HepG2 (cell line): ENCODE results near the gene SLCO2B1. TPM values are rescaled to one million over a fixed set of nuclear protein-coding genes. Genes with fewer than 3 reads are reported as not detected.

Source experiments
- CCDC6 ChIP-seq: sonication (generic); formaldehyde crosslinking; IDR thresholded peaks from 2 replicates; pipeline ENCODE4 v1.8.1; 2022; ENCODE audit warnings: mild to moderate bottlenecking, missing genetic modification reagents, moderate library complexity
- CENPT ChIP-seq: sonication (generic); formaldehyde crosslinking; IDR thresholded peaks from 2 replicates; pipeline ENCODE4 v1.8.0; 2022; ENCODE audit warnings: low read depth, mild to moderate bottlenecking, moderate library complexity, missing genetic modification reagents
- CREB1 ChIP-seq, 2 experiments: fragments of 450-650 bp in 1 of 2; IDR thresholded peaks; 2 replicates each; pipeline ENCODE4 v1.6.1; 2016 to 2017; ENCODE audit warnings: control low read depth in 1 of 2, mild to moderate bottlenecking in 1 of 2, missing compliant biosample characterization in 1 of 2, missing genetic modification characterization in 1 of 2
- HMGXB3 ChIP-seq: sonication (generic); formaldehyde crosslinking; IDR thresholded peaks from 2 replicates; pipeline ENCODE4 v1.4.0; 2020; ENCODE audit warnings: missing genetic modification reagents, borderline replicate concordance
- HNF4A ChIP-seq: sonication (generic); formaldehyde crosslinking; IDR thresholded peaks from 2 replicates; pipeline ENCODE4 v1.4.0; 2020; ENCODE audit warnings: missing genetic modification reagents
- KAT8 ChIP-seq: IDR thresholded peaks from 2 replicates; pipeline ENCODE4 v1.6.1; 2016; ENCODE audit warnings: missing genetic modification reagents, missing compliant biosample characterization
- MED1 ChIP-seq: sonication (generic); formaldehyde crosslinking; IDR thresholded peaks from 2 replicates; pipeline ENCODE4 v1.4.0; 2020; ENCODE audit warnings: missing genetic modification reagents
- ZBTB33 ChIP-seq: sonication (generic); formaldehyde crosslinking; IDR thresholded peaks from 2 replicates; pipeline ENCODE4 v1.4.0; 2020; ENCODE audit warnings: missing genetic modification reagents
- ZNF136 ChIP-seq: sonication (generic); formaldehyde crosslinking; IDR thresholded peaks from 2 replicates; pipeline ENCODE4 v1.8.1; 2022; ENCODE audit warnings: low read depth, mild to moderate bottlenecking, moderate library complexity, missing genetic modification reagents
- ZNF180 ChIP-seq: sonication (generic); formaldehyde crosslinking; IDR thresholded peaks from 2 replicates; pipeline ENCODE4 v1.4.0; 2020; ENCODE audit warnings: low read depth, missing genetic modification reagents, borderline replicate concordance
- ZNF501 ChIP-seq: sonication (generic); formaldehyde crosslinking; IDR thresholded peaks from 2 replicates; pipeline ENCODE4 v1.5.1; 2020; ENCODE audit warnings: mild to moderate bottlenecking, moderate library complexity, missing genetic modification reagents
- ZNF557 ChIP-seq: sonication (generic); formaldehyde crosslinking; IDR thresholded peaks from 2 replicates; pipeline ENCODE4 v1.4.0; 2020; ENCODE audit warnings: missing genetic modification reagents
- ZNF678 ChIP-seq: sonication (generic); formaldehyde crosslinking; IDR thresholded peaks from 2 replicates; pipeline ENCODE4 v1.4.0; 2020; ENCODE audit warnings: mild to moderate bottlenecking, missing genetic modification reagents
- ZNF878 ChIP-seq: sonication (generic); formaldehyde crosslinking; IDR thresholded peaks from 2 replicates; pipeline ENCODE4 v1.8.1; 2023; ENCODE audit warnings: mild to moderate bottlenecking, missing genetic modification reagents, moderate library complexity
- ZSCAN29 ChIP-seq: sonication (generic); formaldehyde crosslinking; conservative IDR thresholded peaks from 2 replicates; pipeline ENCODE4 v1.4.0; 2020; ENCODE audit warnings: mild to moderate bottlenecking, missing genetic modification reagents
- polyA plus RNA-seq, 8 experiments: library from polyadenylated mRNA; depleted of rRNA in 3 of 8; stranded (reverse) in 7 of 8; unstranded in 1 of 8; fragments of >200 nt; fragmentation: Illumina TruSeq in 4 of 8; extraction: Trizol in 4 of 8; gene quantifications; 2 replicates each; pipeline versions ENCODE4 v1.2.1 to v1.2.3, GENCODE V29; 2011 to 2016; ENCODE audit warnings: low read depth in 4 of 8, missing spikeins in 1 of 8, mixed read lengths in 1 of 8; ENCODE audit not compliant: insufficient read depth in 1 of 8
- total RNA-seq, 5 experiments: library from RNA; depleted of rRNA; stranded (reverse); fragments of >200 nt; fragmentation: Illumina TruSeq; extraction: Trizol; gene quantifications; 2 replicates each; pipeline ENCODE4 v1.2.3, GENCODE V29; 2016; ENCODE audit warnings: low read depth in 1 of 5
- TF ChIP-seq, protein P1 (sequence below): IDR thresholded peaks from 2 replicates; pipeline ENCODE4 v1.6.1; 2016; ENCODE audit warnings: missing compliant biosample characterization, missing genetic modification reagents, borderline replicate concordance
- TF ChIP-seq, protein P2 (sequence below): IDR thresholded peaks from 2 replicates; pipeline ENCODE4 v1.6.1; 2018; ENCODE audit warnings: missing genetic modification reagents
- TF ChIP-seq, protein P3 (sequence below): sonication (generic); formaldehyde crosslinking; IDR thresholded peaks from 2 replicates; pipeline ENCODE4 v1.9.0; 2022; ENCODE audit warnings: low read depth, missing genetic modification reagents

The SLCO2B1 gene
- total and polyA plus RNA-seq, 2 of the 13 experiments (the other 11 are each of a cell fraction or from before 2014, with no cell fraction given): 15.3 to 19.8 TPM

GRCh38 chr11:75159151-75159953 lies 8.4 kb downstream of the SLCO2B1 start (continued):
- no peak for TF ChIP-seq HMGXB3 (CRISPR knock-in tag)
- TF ChIP-seq HNF4A (CRISPR knock-in tag): peak; percentile 98
- no peak for TF ChIP-seq ZNF878 (CRISPR knock-in tag)
- no peak for TF ChIP-seq ZNF180 (CRISPR knock-in tag)
- TF ChIP-seq MED1 (CRISPR knock-in tag): peak; percentile 62
- no peak for TF ChIP-seq CREB1 (IDR thresholded peaks at IDR 0.05)
- TF ChIP-seq CREB1 (CRISPR knock-in tag; IDR thresholded peaks at IDR 0.05): no peak
- no peak for TF ChIP-seq CCDC6 (CRISPR knock-in tag)
- TF ChIP-seq ZNF136: no peak
- no peak for TF ChIP-seq ZNF557 (CRISPR knock-in tag)
- TF ChIP-seq ZSCAN29 (CRISPR knock-in tag): peak; percentile 81; the same call in 1 of the 2 replicates
- TF ChIP-seq, protein P1, sequence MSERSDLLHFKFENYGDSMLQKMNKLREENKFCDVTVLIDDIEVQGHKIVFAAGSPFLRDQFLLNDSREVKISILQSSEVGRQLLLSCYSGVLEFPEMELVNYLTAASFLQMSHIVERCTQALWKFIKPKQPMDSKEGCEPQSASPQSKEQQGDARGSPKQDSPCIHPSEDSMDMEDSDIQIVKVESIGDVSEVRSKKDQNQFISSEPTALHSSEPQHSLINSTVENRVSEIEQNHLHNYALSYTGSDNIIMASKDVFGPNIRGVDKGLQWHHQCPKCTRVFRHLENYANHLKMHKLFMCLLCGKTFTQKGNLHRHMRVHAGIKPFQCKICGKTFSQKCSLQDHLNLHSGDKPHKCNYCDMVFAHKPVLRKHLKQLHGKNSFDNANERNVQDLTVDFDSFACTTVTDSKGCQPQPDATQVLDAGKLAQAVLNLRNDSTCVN (CRISPR knock-in tag): 0 out of 2 replicates have a peak, but pooled peaks have one; percentile 11
- TF ChIP-seq, protein P2, sequence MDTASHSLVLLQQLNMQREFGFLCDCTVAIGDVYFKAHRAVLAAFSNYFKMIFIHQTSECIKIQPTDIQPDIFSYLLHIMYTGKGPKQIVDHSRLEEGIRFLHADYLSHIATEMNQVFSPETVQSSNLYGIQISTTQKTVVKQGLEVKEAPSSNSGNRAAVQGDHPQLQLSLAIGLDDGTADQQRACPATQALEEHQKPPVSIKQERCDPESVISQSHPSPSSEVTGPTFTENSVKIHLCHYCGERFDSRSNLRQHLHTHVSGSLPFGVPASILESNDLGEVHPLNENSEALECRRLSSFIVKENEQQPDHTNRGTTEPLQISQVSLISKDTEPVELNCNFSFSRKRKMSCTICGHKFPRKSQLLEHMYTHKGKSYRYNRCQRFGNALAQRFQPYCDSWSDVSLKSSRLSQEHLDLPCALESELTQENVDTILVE (CRISPR knock-in tag): no peak
- TF ChIP-seq KAT8 (CRISPR knock-in tag): 0 out of 2 replicates have a peak, but pooled peaks have one; percentile 26
- TF ChIP-seq ZBTB33 (CRISPR knock-in tag): peak; percentile 2; the same call in 1 of the 2 replicates
- TF ChIP-seq CENPT (CRISPR knock-in tag): no peak
- peak; percentile 59; the same call in 1 of the 2 replicates for TF ChIP-seq ZNF501 (CRISPR knock-in tag)
- TF ChIP-seq, protein P3, sequence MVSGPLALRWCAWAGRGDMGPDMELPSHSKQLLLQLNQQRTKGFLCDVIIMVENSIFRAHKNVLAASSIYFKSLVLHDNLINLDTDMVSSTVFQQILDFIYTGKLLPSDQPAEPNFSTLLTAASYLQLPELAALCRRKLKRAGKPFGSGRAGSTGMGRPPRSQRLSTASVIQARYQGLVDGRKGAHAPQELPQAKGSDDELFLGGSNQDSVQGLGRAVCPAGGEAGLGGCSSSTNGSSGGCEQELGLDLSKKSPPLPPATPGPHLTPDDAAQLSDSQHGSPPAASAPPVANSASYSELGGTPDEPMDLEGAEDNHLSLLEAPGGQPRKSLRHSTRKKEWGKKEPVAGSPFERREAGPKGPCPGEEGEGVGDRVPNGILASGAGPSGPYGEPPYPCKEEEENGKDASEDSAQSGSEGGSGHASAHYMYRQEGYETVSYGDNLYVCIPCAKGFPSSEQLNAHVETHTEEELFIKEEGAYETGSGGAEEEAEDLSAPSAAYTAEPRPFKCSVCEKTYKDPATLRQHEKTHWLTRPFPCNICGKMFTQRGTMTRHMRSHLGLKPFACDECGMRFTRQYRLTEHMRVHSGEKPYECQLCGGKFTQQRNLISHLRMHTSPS (CRISPR knock-in tag): peak; percentile 80
- no peak for TF ChIP-seq ZNF678 (CRISPR knock-in tag)
